Skeletal muscle satellite cell (primary cell): Measurements from ENCODE around the gene TMA16.

Experiments used
- H3K27me3 ChIP-seq: 2 replicates; pipeline ENCODE4 v1.7.0; 2013; ENCODE audit warnings: low read length; ENCODE audit not compliant: control insufficient read depth, insufficient read depth
- H3K36me3 ChIP-seq: 2 replicates; pipeline ENCODE4 v1.7.0; 2013; ENCODE audit warnings: mild to moderate bottlenecking, control low read depth, low read length; ENCODE audit not compliant: insufficient read depth
- H3K4me1 ChIP-seq: 2 replicates; pipeline ENCODE4 v1.7.0; 2013; ENCODE audit warnings: low read length; ENCODE audit not compliant: control insufficient read depth, insufficient read depth
- H3K4me2 ChIP-seq: 2 replicates; pipeline ENCODE4 v1.7.0; 2013; ENCODE audit warnings: mild to moderate bottlenecking, low read length
- H3K4me3 ChIP-seq: 2 replicates; pipeline ENCODE4 v1.7.0; 2013; ENCODE audit warnings: low read length
- H3K9ac ChIP-seq: 2 replicates; pipeline ENCODE4 v1.7.0; 2013; ENCODE audit warnings: mild to moderate bottlenecking, low read depth, low read length, moderate library complexity
- H3K9me3 ChIP-seq: replicated peaks from 2 replicates; pipeline ENCODE4 v1.7.0; 2013; ENCODE audit warnings: mild to moderate bottlenecking, control low read depth, low read length

Gene TMA16

GRCh38 chr4:163566257-163566796 lies 71.8 kb downstream of the TMA16 start:
- Histone ChIP-seq H3K9ac (no peak overlapping the region), H3K4me1 (no peaks in the 10 kb centered on the region), H3K27me3 (no peaks in the 10 kb centered on the region), H3K36me3 (no peaks in the 10 kb centered on the region), H3K4me2 (no peak overlapping the region), H3K4me3 (no peak overlapping the region), H3K9me3 (no peaks in the 10 kb centered on the region)

GRCh38 chr4:163568843-163569242 lies 74.4 kb downstream of the TMA16 start:
- no peaks in the 10 kb centered on the region for H3K4me1 ChIP-seq
- no peaks in the 10 kb centered on the region for H3K9me3 ChIP-seq
- H3K9ac ChIP-seq: no peak overlapping the region
- no peaks in the 10 kb centered on the region for H3K27me3 ChIP-seq
- no peak overlapping the region for H3K4me3 ChIP-seq
- H3K36me3 ChIP-seq: no peaks in the 10 kb centered on the region
- no peak overlapping the region for H3K4me2 ChIP-seq
